ENCODE measurements around the gene ARID1B. TPM values are rescaled to one million over a fixed set of nuclear protein-coding genes. Genes with fewer than 3 reads are reported as not detected.

Gene ARID1B
- total and polyA plus RNA-seq, 2 donors (not counting 1 experiment from before 2014, with no cell fraction given) = 47.2 to 280 TPM

DNA sequence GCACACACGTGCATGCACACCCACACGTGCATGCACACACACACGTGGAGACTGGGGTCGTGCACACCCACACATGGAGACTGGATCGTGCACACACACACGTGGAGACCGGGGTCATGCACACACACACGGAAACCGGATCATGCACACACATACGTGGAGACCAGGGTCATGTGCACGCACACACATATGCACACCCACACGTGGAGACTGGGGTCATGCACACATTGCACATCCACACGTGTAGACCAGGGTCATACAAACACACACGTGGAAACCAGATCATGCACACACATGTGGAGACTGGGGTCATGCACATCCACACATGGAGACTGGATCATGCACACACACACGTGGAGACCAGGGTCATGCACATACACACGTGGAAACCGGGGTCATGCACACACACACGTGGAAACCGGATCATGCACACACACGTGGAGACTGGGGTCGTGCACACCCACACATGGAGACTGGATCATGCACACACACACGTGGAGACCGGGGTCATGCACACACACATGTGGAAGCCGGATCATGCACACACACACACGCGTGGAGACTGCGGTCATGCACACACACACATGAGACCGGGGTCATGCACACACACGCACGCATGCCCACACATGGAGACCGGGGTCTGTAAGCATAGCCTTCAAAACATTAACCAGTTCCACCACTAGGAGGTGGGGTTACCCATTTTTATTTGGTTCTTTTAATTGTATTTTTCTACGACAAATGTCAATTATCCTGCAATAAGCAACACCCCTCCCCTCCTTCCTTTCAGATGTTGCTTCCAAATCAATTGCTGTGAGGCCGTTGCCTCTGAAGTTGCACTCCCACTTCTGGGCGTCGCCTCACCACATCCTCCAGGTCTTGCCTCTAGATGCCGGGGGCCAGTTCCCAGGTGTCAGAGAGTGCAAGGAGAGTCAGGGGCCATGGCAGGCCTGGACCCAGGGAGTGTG lies 450.3 kb downstream of the ARID1B start:
- WGBS (ENCODE audit: insufficient coverage) = 85% methylated on average over 26 of the region's 36 CpGs
- TF ChIP-seq EZH2 (IDR thresholded peaks at IDR 0.05; ENCODE audit: borderline replicate concordance, insufficient read depth, low read depth, low read length, poor library complexity, severe bottlenecking) = no peak
- TF ChIP-seq, protein P1, sequence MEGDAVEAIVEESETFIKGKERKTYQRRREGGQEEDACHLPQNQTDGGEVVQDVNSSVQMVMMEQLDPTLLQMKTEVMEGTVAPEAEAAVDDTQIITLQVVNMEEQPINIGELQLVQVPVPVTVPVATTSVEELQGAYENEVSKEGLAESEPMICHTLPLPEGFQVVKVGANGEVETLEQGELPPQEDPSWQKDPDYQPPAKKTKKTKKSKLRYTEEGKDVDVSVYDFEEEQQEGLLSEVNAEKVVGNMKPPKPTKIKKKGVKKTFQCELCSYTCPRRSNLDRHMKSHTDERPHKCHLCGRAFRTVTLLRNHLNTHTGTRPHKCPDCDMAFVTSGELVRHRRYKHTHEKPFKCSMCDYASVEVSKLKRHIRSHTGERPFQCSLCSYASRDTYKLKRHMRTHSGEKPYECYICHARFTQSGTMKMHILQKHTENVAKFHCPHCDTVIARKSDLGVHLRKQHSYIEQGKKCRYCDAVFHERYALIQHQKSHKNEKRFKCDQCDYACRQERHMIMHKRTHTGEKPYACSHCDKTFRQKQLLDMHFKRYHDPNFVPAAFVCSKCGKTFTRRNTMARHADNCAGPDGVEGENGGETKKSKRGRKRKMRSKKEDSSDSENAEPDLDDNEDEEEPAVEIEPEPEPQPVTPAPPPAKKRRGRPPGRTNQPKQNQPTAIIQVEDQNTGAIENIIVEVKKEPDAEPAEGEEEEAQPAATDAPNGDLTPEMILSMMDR (IDR thresholded peaks at IDR 0.05) = peak; percentile 19
- H3K4me1 ChIP-seq (ENCODE audit: control insufficient read depth in 2 of 2, insufficient read depth in 2 of 2, low read length in 2 of 2) = peaks cover 28 to 36% of the 10 kb centered on the region in 2 donors
- CTCF ChIA-PET = interaction anchor here (1.6 kb wide), 1 partner anchor 8 kb away, joined by 6 read pairs; no protein-coding TSS in a partner anchor
- H3K27me3 ChIP-seq (replicated peaks in 1 of 4; ENCODE audit: control extremely low read depth in 1 of 4, control insufficient read depth in 3 of 4, insufficient read depth in 4 of 4, low read length in 3 of 4) = peaks cover 0 to 35% (median 8%) of the 10 kb centered on the region in 4 experiments
- Mint-ChIP-seq H3K4me1 (peaks cover 33% of the 10 kb centered on the region), H3K27me3 (peaks cover 22% of the 10 kb centered on the region), H3K27ac (no peak overlapping the region), H3K4me3 (no peak overlapping the region), H3K9me3 (ENCODE audit: insufficient read depth) (no peaks in the 10 kb centered on the region)
- peaks cover 0 to 10% (median 0%) of the 10 kb centered on the region in 3 donors for H3K9me3 ChIP-seq (ENCODE audit: control extremely low read depth in 1 of 3, control insufficient read depth in 2 of 3, insufficient read depth in 1 of 3, low read length in 2 of 3)
- DNase-seq (no peak), ATAC-seq (ENCODE audit: low read depth) (no peak)
- POLR2A ChIA-PET = no interaction called here
- H3K27ac ChIP-seq (ENCODE audit: low read length in 2 of 2) = no peak overlapping the region
- H3K36me3 ChIP-seq (replicated peaks in 1 of 2; ENCODE audit: control extremely low read depth in 1 of 2, control insufficient read depth in 1 of 2, extremely low read depth in 1 of 2, insufficient read depth in 2 of 2, low read length in 1 of 2) = no peaks in the 10 kb centered on the region
- no peak overlapping the region for H3K4me2 ChIP-seq (replicated peaks; ENCODE audit: low read depth, low read length, poor library complexity, severe bottlenecking)
- no peak overlapping the region for H2AFZ ChIP-seq (ENCODE audit: insufficient read depth, low read depth, low read length, poor library complexity, severe bottlenecking)
- peaks cover under 1% of the 10 kb centered on the region for H4K20me1 ChIP-seq (ENCODE audit: control insufficient read depth, insufficient read depth, low read length, poor library complexity, severe bottlenecking)
- H3K79me2 ChIP-seq (ENCODE audit: control insufficient read depth, insufficient read depth, low read length) = no peaks in the 10 kb centered on the region
- no peak overlapping the region for H3K9ac ChIP-seq (ENCODE audit: low read length)
- intact Hi-C loops (cut with micrococcal nuclease) = no loop called here
- no peak overlapping the region for H3K4me3 ChIP-seq (ENCODE audit: control extremely low read depth in 1 of 5, extremely low read depth in 1 of 5, insufficient read depth in 1 of 5, low read depth in 2 of 5, low read length in 4 of 5)
